ENCODE measurements around the gene CSNK1G2.

DNA sequence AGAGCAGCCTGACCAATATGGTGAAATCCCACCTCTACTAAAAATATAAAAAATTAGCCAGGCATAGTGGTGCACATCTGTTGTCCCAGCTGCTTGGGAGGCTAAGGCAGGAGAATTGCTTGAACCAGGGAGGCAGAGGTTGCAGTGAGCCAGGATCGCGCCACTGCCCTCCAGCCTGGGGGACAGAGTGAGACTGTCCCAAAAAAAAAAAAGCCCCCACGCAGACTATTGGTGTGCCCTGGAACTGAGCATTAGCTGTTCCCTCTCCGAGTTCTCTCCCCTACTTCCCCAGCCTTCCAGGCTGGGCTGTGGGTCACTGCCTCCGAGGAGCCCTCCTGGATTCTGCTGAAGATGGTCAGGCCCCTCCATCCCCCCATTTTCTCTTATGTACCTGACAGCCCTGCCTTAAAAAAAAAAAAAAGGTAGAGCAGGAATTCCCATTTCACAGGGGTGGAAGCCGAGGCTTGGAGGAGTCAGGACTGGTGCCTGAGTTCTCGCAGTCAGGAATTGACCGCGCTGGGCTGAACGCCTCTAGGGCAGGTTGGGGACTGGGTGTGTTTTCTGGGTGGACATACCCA is 33.9 kb upstream of the CSNK1G2 start:
- TF ChIP-seq, protein P1, sequence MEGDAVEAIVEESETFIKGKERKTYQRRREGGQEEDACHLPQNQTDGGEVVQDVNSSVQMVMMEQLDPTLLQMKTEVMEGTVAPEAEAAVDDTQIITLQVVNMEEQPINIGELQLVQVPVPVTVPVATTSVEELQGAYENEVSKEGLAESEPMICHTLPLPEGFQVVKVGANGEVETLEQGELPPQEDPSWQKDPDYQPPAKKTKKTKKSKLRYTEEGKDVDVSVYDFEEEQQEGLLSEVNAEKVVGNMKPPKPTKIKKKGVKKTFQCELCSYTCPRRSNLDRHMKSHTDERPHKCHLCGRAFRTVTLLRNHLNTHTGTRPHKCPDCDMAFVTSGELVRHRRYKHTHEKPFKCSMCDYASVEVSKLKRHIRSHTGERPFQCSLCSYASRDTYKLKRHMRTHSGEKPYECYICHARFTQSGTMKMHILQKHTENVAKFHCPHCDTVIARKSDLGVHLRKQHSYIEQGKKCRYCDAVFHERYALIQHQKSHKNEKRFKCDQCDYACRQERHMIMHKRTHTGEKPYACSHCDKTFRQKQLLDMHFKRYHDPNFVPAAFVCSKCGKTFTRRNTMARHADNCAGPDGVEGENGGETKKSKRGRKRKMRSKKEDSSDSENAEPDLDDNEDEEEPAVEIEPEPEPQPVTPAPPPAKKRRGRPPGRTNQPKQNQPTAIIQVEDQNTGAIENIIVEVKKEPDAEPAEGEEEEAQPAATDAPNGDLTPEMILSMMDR (IDR thresholded peaks at IDR 0.05 in 4 of 5, conservative IDR thresholded peaks at IDR 0.05 in 1 of 5): no peak
- no peak for TF ChIP-seq POLR2A (IDR thresholded peaks at IDR 0.05)

Data from gastrocnemius medialis (tissue), 4 donors.